LNCaP clone FGC (cell line): ENCODE data around the gene PYGB.
A peak's percentile ranks its signal among the peaks of the same experiment; 100 is the strongest.

Experiments used
- DNase-seq: peaks from one replicate; pipeline ENCODE4 v3.0.0-alpha.2; 2011; ENCODE audit warnings: low read depth
- H3K4me3 ChIP-seq: 2 replicates; pipeline ENCODE4 v1.5.1; 2011; ENCODE audit warnings: mild to moderate bottlenecking, low read depth, low read length, control low read depth
- TF ChIP-seq, protein P1 (sequence below): IDR thresholded peaks from 2 replicates; pipeline ENCODE4 v1.5.1; 2012; ENCODE audit warnings: mild to moderate bottlenecking; ENCODE audit not compliant: control insufficient read depth, insufficient read depth; ENCODE audit errors: extremely low read depth

Gene PYGB

DNA sequence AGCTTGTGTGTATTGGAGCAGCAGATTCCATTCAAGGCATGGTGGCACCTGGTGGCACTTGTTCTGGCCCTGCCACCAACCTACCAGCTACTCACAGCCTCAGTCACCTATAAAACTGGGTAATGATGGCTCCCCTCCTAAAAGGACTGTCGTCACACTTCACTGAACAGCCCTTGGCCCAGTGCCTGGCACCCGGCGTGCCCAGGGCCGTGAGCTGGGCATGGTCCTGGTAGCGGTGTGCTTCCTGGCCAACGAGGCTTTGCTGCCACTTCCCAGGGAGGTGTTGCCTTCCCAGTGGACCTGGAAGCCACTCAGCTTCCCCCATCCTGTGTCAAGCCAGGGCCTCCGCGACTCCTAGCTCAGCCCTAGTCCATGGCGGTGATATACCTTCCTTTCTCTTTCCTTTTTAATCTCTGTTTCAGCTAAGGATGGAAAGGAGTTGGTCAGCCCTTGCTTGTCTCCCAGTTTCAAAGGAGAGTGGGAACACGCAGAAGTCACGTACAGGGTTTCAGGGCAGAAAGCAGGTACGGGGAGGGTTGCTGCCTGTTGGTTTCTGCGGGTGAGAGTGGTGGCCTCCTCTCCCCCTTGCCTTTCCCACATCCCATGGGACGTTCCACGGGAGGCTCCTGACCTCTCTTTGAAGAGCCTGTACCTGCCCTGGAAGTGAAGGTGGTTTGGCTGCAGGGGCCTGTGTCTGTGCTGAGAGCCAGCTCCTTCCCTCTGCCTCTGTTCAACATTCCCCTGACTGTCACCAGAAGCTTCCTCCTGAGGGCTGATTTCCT is 26.9 kb upstream of the PYGB start:
- TF ChIP-seq, protein P1, sequence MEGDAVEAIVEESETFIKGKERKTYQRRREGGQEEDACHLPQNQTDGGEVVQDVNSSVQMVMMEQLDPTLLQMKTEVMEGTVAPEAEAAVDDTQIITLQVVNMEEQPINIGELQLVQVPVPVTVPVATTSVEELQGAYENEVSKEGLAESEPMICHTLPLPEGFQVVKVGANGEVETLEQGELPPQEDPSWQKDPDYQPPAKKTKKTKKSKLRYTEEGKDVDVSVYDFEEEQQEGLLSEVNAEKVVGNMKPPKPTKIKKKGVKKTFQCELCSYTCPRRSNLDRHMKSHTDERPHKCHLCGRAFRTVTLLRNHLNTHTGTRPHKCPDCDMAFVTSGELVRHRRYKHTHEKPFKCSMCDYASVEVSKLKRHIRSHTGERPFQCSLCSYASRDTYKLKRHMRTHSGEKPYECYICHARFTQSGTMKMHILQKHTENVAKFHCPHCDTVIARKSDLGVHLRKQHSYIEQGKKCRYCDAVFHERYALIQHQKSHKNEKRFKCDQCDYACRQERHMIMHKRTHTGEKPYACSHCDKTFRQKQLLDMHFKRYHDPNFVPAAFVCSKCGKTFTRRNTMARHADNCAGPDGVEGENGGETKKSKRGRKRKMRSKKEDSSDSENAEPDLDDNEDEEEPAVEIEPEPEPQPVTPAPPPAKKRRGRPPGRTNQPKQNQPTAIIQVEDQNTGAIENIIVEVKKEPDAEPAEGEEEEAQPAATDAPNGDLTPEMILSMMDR: no peak
- DNase-seq: peak; percentile 64
- no peak overlapping the region for H3K4me3 ChIP-seq

DNA sequence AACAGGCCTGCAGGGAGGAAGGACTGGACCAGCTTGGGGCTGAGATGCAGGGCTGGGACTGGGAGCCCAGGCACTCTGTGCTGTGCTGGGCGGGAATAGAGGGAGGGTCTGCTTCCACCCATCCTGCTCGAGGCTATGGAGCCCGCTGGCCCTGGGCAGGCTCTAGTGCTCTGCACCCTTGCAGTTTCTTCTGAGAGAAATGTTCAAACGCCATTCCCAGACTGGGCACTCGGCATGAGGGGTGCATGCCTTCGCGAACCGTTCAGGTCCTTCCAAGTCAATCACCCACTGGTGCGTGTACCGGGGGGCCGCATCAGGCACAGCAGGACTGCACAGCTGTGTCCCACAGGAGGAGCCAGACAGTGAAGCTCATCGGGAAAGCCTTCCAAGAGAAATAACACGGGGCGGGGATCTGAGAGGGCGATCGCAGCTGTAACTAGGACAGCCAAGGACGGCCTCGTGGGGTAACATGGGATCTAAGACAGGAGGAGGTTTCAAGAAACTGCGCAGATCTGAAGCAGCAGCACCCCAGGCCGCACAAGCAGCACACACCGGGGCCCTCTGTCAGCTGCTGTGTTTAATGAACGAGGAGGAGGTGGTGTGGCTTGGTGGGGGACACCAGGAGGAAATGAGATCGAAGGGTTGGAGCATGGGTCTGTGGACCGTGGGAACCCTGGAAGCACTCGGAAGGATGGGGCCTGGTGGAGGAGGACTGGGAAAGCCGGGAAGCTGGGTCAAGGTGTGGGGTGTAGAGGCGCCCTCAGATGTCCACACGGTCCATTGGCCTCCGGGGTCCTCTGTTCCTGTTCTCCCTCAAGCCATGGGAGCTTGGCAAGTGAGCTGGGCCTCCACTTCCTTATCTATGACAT is 26.1 kb upstream of the PYGB start:
- TF ChIP-seq, protein P1: no peak
- no peak for DNase-seq
- H3K4me3 ChIP-seq: no peak overlapping the region

DNA sequence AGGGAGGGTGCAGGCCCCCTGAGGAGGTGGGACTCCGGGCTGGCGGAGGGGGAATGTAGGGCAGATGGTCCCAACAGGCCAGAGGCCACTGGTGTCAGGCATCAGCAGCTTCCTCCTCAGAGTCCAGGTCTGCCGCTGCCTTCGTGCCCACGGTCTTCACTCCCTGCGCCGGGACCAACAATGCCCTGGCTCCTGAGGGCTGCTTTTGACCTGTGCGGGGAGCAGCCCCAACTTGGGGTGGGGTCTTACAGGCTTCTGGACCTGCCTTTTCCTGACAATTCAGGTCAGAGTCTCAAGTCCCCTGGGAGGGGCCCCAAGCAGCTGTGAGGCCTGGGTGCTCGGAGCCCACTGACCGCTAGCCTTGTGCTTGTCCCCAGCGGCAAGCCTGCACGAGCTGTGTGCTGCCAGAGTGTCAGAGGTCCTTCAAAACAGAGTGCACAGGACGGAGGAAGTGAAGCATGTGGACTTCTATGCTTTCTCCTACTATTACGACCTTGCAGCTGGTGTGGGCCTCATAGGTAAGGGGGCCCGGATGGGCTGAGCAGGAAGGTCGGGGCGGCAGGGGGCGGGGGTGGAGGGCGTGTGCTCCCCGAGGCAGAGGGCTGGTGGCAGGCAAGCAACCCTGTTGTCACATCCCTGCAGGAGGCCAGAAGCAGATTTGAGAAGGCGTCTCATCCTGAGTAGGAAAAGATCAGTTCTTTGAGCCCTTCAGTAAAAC is 25.3 kb upstream of the PYGB start:
- H3K4me3 ChIP-seq: no peak overlapping the region
- TF ChIP-seq, protein P1: no peak
- DNase-seq: no peak

DNA sequence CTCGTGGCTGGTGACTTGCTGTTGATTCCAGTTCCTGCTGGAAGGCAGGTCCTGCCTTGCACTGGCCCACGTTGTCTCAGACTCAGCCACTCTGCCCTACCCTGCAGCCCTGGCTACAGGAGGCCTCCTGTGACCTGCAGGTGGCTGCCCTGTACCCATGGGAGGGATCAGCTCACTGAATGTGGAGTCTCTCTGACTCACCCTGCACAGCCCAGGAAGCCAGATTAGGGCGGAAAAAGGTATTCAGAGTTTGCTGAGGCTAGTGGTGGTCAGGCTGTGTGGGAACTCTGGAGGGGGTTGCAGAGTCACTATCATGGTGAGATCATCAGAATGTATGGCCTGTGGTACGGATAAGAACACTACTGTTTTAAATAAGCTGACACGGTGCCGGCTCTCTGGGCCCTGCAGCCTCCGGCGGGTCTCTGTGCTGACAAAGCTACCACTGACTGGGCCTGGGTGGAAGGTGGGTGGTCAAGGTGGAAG is 24.7 kb upstream of the PYGB start:
- no peak for DNase-seq
- no peak overlapping the region for H3K4me3 ChIP-seq
- TF ChIP-seq, protein P1: no peak

DNA sequence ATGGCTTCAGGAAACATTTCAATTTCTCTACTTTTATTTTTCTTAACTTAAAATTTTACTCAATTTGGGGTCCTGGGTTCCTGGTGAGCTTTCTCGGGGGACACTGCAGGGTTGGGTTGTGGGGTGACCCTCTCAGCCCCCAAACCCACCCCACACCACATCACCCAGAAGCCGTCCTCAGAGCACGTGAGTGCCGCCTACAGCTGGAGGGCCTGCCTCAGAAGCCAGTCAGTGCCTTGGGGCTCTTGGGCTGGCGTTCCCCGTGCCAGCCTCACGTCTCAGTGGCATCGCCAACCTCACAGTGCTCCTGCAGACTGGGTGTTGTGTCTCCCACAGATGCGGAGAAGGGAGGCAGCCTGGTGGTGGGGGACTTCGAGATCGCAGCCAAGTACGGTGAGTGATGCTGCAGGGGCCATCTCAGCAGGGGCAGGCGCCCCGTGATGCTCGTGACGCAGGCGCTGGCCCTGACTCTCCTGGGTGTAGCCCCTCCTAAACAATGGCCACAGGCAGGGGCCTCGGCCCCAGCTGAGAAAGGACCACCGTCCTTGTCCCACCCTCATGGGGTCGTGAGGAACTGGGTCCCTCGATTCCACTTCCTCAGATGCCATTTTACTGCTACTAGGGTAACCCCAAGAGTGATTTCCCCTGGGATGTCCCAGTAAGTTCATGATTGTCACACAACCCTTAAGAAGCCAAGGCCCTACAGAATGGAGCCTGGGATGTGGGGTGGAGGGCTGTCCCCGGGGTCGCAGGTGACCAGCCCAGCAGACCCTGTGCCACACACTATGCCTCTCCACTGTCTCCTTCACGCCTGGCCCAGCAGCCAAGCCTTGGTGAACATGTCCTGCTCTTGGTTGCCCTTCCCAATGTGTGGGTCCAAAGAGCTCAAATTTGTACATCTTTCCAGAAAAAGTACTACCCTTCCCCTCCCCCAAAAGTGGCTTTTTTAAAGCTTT is 23.8 kb upstream of the PYGB start:
- H3K4me3 ChIP-seq: no peak overlapping the region
- TF ChIP-seq, protein P1: no peak
- DNase-seq: no peak

DNA sequence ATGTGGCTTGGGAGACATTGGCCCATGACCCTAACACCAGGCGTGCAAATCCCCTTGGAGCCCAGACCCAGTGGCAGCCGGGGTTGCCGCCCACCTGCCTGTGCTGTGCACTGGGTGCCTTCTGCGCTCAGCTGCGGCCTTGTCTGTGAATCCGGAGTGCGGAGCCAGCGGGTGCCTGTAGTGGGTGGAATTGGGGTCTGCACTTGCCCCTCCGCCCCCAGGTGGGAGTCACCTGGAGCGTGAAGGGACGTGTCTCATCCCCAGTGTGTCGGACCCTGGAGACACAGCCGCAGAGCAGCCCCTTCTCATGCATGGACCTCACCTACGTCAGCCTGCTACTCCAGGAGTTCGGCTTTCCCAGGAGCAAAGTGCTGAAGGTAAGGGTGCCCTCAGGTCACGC is 22.9 kb upstream of the PYGB start:
- no peak overlapping the region for H3K4me3 ChIP-seq
- TF ChIP-seq, protein P1: no peak
- no peak for DNase-seq
